Astrocyte of the cerebellum (primary cell): ENCODE results near the gene ST6GALNAC6.
A peak's percentile ranks its signal among the peaks of the same experiment; 100 is the strongest.

Source experiments
- DNase-seq: peaks from one replicate; pipeline ENCODE4 v3.0.0-alpha.2; 2011; ENCODE audit warnings: low read depth
- H3K4me3 ChIP-seq: 2 replicates; pipeline ENCODE4 v1.5.1; 2011; ENCODE audit warnings: mild to moderate bottlenecking, low read depth, low read length, moderate library complexity
- in situ Hi-C: cut with HindIII; loops from 2 replicates; pipeline ENCODE4 v1.10.0; 2017; ENCODE audit warnings: low sequenced_read_pairs
- TF ChIP-seq, protein P1 (sequence below): IDR thresholded peaks from 2 replicates; pipeline ENCODE4 v1.5.1; 2012; ENCODE audit warnings: low read length, low read depth, moderate library complexity, mild to moderate bottlenecking; ENCODE audit errors: missing control alignments

Gene ST6GALNAC6

GRCh38 chr9:127916720-127917581 lies 17.5 kb upstream of the ST6GALNAC6 start, which contains the start of gene ST6GALNAC4:
TSS of gene ST6GALNAC4 (minus strand) at chr9:127917041. CDS start at chr9:127916419, 622 bp downstream.
- DNase-seq, result peak; percentile 58
- peak within 1 kb of the TSS; percentile 50 for H3K4me3 ChIP-seq
- TF ChIP-seq, protein P1, sequence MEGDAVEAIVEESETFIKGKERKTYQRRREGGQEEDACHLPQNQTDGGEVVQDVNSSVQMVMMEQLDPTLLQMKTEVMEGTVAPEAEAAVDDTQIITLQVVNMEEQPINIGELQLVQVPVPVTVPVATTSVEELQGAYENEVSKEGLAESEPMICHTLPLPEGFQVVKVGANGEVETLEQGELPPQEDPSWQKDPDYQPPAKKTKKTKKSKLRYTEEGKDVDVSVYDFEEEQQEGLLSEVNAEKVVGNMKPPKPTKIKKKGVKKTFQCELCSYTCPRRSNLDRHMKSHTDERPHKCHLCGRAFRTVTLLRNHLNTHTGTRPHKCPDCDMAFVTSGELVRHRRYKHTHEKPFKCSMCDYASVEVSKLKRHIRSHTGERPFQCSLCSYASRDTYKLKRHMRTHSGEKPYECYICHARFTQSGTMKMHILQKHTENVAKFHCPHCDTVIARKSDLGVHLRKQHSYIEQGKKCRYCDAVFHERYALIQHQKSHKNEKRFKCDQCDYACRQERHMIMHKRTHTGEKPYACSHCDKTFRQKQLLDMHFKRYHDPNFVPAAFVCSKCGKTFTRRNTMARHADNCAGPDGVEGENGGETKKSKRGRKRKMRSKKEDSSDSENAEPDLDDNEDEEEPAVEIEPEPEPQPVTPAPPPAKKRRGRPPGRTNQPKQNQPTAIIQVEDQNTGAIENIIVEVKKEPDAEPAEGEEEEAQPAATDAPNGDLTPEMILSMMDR, result no peak
- in situ Hi-C loops, result no loop called here

- TF ChIP-seq, protein P1, result no peak
- in situ Hi-C loops, result no loop called here
- no peak for DNase-seq
- peak overlapping the region; percentile 50 for H3K4me3 ChIP-seq
Measured at GRCh38 chr9:127915801-127916719, 16.7 kb upstream of the ST6GALNAC6 start.

GRCh38 chr9:127915325-127915752 lies 15.9 kb upstream of the ST6GALNAC6 start:
- no peak overlapping the region for H3K4me3 ChIP-seq
- TF ChIP-seq, protein P1, result no peak
- no peak for DNase-seq
- in situ Hi-C loops, result no loop called here

DNA sequence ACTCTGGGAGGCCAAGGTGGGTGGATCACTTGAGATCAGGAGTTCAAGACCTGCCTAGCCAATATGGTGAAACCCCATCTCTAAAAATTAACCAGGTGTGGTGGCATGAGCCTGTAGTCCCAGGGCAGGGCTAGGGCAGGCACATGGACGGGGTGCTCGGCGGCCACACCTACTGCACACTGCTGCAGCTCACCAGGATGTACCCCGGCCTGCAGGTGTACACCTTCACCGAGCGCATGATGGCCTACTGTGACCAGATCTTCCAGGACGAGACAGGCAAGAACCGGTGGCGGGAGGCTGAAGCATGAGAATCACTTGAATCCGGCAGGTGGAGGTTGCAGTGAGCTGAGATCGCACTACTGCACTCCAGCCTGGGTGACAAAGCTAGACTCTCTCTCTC lies 14.3 kb upstream of the ST6GALNAC6 start:
- TF ChIP-seq, protein P1, result no peak
- in situ Hi-C loops, result no loop called here
- H3K4me3 ChIP-seq, result no peak overlapping the region
- DNase-seq, result no peak

DNA sequence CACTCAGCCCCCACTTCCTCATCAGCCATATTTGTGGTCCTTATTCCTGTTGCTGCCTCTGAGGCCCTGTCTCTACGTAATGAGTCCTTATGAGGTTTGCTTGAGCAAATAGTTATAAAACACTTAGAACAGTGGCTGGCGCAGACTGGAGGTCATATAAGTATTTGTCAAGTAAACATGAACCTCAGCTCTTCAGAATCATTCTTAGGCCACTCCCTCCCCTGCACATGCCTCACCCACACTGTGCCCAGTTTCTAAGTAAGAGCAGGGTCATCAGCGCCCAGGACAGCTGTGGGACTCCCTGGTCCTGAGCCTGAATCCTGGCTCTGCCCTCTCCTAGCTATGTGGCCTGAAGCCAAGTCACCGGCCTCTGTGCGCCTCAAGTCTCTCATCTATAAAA lies 13.5 kb upstream of the ST6GALNAC6 start:
- TF ChIP-seq, protein P1, result no peak
- DNase-seq, result no peak
- no peak overlapping the region for H3K4me3 ChIP-seq
- in situ Hi-C loops, result no loop called here

DNA sequence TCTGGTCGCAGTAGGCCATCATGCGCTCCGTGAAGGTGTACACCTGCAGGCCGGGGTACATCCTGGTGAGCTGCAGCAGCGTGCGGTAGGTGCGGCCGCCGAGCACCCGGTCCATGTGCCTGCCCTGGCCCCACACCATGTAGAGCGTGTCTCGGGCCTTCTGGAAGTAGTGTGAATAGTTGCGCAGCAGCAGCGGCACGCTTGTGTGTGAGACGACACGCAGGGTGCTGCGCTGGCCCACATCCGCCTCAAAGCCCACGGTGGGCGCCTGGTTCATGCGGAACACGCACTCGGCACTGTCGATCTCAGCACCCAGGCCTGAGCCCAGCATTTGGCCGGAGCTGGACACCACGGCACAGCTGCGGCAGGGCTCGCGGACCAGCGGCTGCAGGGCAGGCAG lies 12.9 kb upstream of the ST6GALNAC6 start:
- TF ChIP-seq, protein P1, result no peak
- H3K4me3 ChIP-seq, result no peak overlapping the region
- no peak for DNase-seq
- in situ Hi-C loops, result no loop called here
